Stimulated activated memory B cell treated with anti-CD40 and anti-IgM and Interleukin-4, amounts not matched to agents 10 μg/mL and 1 μg/mL and 100 μg/mL, for 72 hours (primary cell): ENCODE measurements around the gene CDK14.

ENCODE experiments used
- ATAC-seq: fragments of 150-1000 bp; cut with Tn5 transposase; 2 replicates; pipeline ENCODE4 v1.10.0; 2021
- H3K27ac Mint-ChIP-seq: one replicate; pipeline ENCODE4 v1.8.0; 2022; ENCODE audit warnings: mild to moderate bottlenecking, mixed read lengths
- H3K27me3 Mint-ChIP-seq: one replicate; pipeline ENCODE4 v1.8.0; 2022; ENCODE audit warnings: mixed read lengths
- H3K36me3 Mint-ChIP-seq: one replicate; pipeline ENCODE4 v1.8.0; 2022; ENCODE audit warnings: mixed read lengths
- H3K4me1 Mint-ChIP-seq: one replicate; pipeline ENCODE4 v1.8.0; 2022; ENCODE audit warnings: mixed read lengths
- H3K4me3 Mint-ChIP-seq: one replicate; pipeline ENCODE4 v1.8.0; 2022; ENCODE audit warnings: mild to moderate bottlenecking, moderate library complexity, mixed read lengths
- H3K9me3 Mint-ChIP-seq: one replicate; pipeline ENCODE4 v1.8.0; 2022; ENCODE audit warnings: mixed read lengths

CDK14 gene

DNA sequence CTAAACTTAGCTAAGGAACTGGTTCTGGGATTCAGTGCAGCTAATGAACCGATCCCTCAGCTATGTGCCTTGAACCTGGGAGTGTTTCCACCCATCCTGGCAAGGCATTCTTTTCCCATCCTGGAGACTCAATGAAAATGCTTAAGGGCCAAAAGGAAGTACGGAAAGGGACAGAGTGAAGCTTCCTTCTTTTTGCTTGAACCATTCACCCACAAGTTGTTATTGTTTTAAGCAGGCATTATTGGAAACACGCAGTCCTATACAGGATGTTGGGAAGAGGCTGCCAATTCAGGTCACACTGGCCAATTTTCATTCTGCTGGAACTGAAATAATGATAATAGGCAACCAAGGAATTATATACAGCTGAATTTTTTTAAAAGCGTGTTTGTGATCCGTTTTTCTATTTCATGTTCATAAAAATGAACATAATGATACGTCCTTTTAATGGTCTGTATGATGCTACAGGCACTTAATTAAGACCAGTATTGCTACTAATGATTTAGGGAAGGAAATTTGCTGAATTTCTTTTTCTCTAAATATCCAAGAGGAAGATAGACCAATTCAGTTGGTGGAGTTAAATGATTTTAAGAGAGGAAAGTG is 610.3 kb downstream of the CDK14 start:
- Mint-ChIP-seq H3K9me3 (peaks cover 4% of the 10 kb centered on the region), H3K27ac (no peak overlapping the region), H3K36me3 (peaks cover 71% of the 10 kb centered on the region), H3K27me3 (no peaks in the 10 kb centered on the region), H3K4me3 (no peak overlapping the region), H3K4me1 (no peaks in the 10 kb centered on the region)
- no peak for ATAC-seq

DNA sequence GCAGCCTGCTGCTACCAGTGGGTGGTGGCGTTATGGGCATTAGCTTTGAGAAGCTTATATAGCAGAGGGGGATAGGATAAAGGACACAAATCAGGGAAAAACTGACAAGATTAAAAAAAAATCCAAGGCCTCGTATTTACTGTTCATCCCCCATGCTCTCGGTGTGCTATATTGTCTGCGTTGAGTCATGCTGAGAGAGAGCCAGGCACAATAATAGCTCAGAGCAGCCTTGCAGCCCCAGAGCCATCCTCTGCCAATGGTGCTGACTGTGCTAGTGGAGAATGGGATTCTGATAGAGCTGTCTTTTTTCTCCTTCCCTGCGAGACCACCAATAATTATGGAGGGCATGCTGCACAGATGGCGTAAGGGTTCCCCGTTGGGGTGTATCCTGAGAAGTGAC is 616.5 kb downstream of the CDK14 start:
- H3K9me3 Mint-ChIP-seq: peaks cover 2% of the 10 kb centered on the region
- no peaks in the 10 kb centered on the region for H3K4me1 Mint-ChIP-seq
- ATAC-seq: no peak
- H3K27me3 Mint-ChIP-seq: no peaks in the 10 kb centered on the region
- no peak overlapping the region for H3K27ac Mint-ChIP-seq
- peaks cover 40% of the 10 kb centered on the region for H3K36me3 Mint-ChIP-seq
- no peak overlapping the region for H3K4me3 Mint-ChIP-seq

DNA sequence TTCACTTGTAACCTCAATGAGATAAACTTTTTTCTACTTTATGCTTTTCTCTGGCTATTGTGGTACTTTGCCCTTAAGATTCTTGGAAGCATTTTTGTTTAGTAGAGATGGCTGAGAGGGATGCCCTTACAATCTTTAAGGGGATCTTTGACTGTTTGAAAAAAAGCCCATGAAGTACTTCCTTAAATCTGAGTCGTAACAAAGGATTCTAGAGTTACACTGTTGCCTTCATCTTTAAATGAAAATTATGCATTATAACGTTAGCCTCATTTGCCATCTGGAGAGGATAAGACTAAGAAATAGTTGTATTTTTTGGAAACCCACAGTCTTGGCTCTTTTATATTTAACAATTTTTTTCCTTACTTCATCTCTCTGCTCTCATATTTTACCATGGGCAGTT is 630.3 kb downstream of the CDK14 start:
- Mint-ChIP-seq H3K27me3 (no peaks in the 10 kb centered on the region), H3K4me3 (no peak overlapping the region)

DNA sequence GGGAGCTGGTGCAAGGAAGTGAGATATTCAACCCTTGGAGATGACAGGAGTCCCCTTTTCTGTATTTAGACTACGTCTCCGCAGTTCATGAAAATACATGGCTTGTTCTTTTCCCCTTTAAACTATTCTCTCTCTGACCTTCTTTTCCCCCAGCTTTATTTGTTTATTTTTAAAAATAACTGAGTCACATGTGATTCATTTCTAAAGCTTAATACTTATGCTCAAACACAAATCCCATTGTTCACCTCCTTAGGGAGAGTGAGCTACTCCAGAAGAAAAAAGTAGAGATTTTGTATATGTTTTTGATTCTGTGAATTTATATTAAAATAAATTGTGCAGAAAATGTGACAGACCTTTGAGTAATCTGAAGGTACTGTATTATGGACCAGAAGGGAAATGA is 632.2 kb downstream of the CDK14 start:
- Mint-ChIP-seq H3K27ac (no peak overlapping the region), H3K4me1 (no peaks in the 10 kb centered on the region), H3K9me3 (no peaks in the 10 kb centered on the region), H3K27me3 (no peaks in the 10 kb centered on the region), H3K36me3 (no peaks in the 10 kb centered on the region), H3K4me3 (no peak overlapping the region)
- ATAC-seq: no peak

More for the DNA sequence above, 630.3 kb downstream of the CDK14 start:
- Mint-ChIP-seq H3K9me3 (no peaks in the 10 kb centered on the region), H3K36me3 (no peaks in the 10 kb centered on the region), H3K27ac (no peak overlapping the region), H3K4me1 (no peaks in the 10 kb centered on the region)
- ATAC-seq: no peak

DNA sequence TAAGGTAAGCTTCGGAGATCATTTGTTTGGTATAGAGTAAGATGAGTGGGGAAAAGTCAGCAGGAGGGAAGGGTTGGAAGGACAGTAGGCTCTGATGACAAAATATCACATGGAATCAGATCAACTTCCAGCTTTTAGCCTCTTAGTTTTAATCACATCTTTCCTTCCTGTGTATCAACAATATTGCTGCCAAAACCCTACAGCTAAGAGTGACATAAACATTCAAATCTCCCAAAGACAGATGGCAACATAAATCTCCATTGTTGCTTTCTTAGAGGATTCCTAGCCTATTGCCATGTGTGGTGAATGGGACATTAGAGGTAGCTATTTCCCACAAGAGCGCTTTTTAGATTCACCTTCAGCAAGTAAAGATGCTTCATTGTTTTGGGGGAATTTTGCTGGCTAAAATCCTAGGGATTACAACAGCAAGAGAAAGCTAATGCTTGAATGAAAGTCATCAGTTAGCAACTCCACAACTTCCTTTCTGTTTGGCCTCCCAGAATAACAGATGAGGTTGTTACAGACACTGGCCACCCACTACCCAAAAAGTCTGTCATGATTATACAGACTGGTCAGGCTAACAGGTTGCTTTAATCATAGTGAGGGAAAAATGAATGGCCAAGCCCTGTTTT is 632.9 kb downstream of the CDK14 start:
- H3K27ac Mint-ChIP-seq: no peak overlapping the region
- no peaks in the 10 kb centered on the region for H3K9me3 Mint-ChIP-seq

DNA sequence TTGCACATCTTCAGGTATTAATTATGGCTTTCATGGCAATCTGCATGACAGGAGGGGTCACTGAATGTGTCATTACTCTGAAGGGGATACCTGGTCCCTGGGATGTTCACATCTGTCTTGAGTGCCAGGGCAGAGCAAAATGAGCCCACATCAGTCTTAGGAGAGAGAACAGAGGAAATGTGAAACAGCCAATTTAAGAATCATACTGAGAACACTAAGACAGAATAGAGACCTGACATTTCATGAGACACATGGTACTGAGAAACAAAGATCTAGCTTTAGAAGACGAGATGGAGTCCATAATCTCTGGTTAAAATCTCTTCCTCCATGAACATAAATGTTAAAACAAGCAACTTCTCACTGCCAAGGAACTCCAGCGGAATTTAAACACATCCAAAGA is 634.0 kb downstream of the CDK14 start:
- Mint-ChIP-seq H3K4me1 (no peaks in the 10 kb centered on the region), H3K27ac (no peak overlapping the region), H3K9me3 (no peaks in the 10 kb centered on the region), H3K4me3 (no peak overlapping the region), H3K36me3 (no peaks in the 10 kb centered on the region), H3K27me3 (no peaks in the 10 kb centered on the region)
- ATAC-seq: no peak

More for the DNA sequence above, 632.9 kb downstream of the CDK14 start:
- no peak overlapping the region for H3K4me3 Mint-ChIP-seq
- ATAC-seq: no peak
- no peaks in the 10 kb centered on the region for H3K36me3 Mint-ChIP-seq
- H3K4me1 Mint-ChIP-seq: no peaks in the 10 kb centered on the region
- no peaks in the 10 kb centered on the region for H3K27me3 Mint-ChIP-seq

- no peaks in the 10 kb centered on the region for H3K36me3 Mint-ChIP-seq
- no peaks in the 10 kb centered on the region for H3K4me1 Mint-ChIP-seq
- H3K27me3 Mint-ChIP-seq: no peaks in the 10 kb centered on the region
- H3K9me3 Mint-ChIP-seq: no peaks in the 10 kb centered on the region
- no peak overlapping the region for H3K27ac Mint-ChIP-seq
- H3K4me3 Mint-ChIP-seq: no peak overlapping the region
- ATAC-seq: no peak
Observed at GRCh38 chr7:91230503-91230902, 634.4 kb downstream of the CDK14 start.

- no peaks in the 10 kb centered on the region for H3K4me1 Mint-ChIP-seq
- no peaks in the 10 kb centered on the region for H3K36me3 Mint-ChIP-seq
- ATAC-seq: no peak
- H3K27me3 Mint-ChIP-seq: no peaks in the 10 kb centered on the region
- no peaks in the 10 kb centered on the region for H3K9me3 Mint-ChIP-seq
- no peak overlapping the region for H3K4me3 Mint-ChIP-seq
- no peak overlapping the region for H3K27ac Mint-ChIP-seq
Observed at GRCh38 chr7:91233212-91233611, 637.1 kb downstream of the CDK14 start.

DNA sequence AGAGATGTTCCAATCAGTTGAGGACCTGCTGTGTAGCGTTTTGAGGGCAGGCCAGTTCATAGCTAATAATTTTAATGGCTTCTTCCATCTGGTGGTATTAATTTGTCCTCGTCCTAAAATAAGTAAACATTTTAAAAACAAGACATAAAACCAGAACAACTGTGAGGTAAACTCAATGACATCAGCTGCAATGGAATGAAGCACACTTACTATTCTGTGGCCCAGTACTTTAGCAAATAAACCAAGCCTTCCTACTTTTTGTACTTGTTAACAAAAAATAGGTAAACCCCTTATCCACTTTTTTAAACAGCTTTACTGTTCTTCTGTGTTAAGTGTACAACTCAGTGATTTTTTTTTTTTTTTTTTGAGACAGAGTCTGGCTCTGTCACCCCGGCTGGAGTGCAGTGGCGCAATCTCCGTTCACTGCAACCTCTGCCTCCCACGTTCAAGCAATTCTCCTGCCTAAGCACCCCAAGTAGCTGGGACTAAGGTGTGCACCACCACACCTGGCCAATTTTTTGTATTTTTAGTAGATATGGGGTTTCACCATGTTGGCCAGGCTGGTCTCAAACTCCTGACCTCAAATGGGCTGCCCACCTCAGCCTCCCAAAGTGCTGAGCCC is 639.2 kb downstream of the CDK14 start:
- Mint-ChIP-seq H3K4me1 (no peaks in the 10 kb centered on the region), H3K27ac (no peak overlapping the region), H3K36me3 (no peaks in the 10 kb centered on the region), H3K4me3 (no peak overlapping the region), H3K9me3 (no peaks in the 10 kb centered on the region), H3K27me3 (no peaks in the 10 kb centered on the region)
- no peak for ATAC-seq

GRCh38 chr7:91239171-91239604 is 643.1 kb downstream of the CDK14 start:
- H3K27ac Mint-ChIP-seq: no peak overlapping the region
- no peak overlapping the region for H3K4me3 Mint-ChIP-seq
- no peaks in the 10 kb centered on the region for H3K36me3 Mint-ChIP-seq
- ATAC-seq: no peak
- H3K27me3 Mint-ChIP-seq: no peaks in the 10 kb centered on the region
- H3K9me3 Mint-ChIP-seq: no peaks in the 10 kb centered on the region
- no peaks in the 10 kb centered on the region for H3K4me1 Mint-ChIP-seq

- Mint-ChIP-seq H3K4me3 (no peak overlapping the region), H3K27me3 (no peaks in the 10 kb centered on the region), H3K27ac (no peak overlapping the region), H3K4me1 (no peaks in the 10 kb centered on the region), H3K36me3 (no peaks in the 10 kb centered on the region), H3K9me3 (no peaks in the 10 kb centered on the region)
- no peak for ATAC-seq
Observed at GRCh38 chr7:91239772-91240171, 643.7 kb downstream of the CDK14 start.

DNA sequence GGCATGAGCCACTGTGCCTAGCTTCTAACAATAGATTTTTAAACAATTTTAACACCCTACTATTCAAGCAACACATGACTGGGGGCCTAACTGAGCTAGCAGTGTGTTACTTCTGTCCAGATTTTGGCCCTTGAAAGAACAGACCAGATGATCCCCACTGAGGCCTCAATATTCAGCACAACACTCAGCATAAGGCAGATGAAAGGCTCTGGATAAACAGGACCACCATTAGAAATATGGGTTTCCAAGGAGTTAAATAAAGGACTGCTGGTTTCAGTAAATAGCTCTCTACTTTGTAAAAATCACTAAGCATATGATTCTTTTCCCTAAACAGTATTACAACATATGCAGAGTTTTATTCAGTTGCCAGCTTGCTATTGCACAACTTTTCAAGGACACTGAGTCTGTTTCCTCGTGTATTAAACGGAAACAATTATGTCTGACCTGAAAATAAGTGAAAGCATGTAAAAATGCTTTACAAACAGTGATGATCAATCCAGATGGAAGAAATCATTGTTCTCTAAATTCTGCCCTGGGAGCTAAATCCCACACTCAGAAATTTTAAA is 644.3 kb downstream of the CDK14 start:
- H3K27me3 Mint-ChIP-seq: no peaks in the 10 kb centered on the region
- no peaks in the 10 kb centered on the region for H3K36me3 Mint-ChIP-seq
- no peak overlapping the region for H3K4me3 Mint-ChIP-seq
- no peaks in the 10 kb centered on the region for H3K4me1 Mint-ChIP-seq
- no peak for ATAC-seq
- no peak overlapping the region for H3K27ac Mint-ChIP-seq
- no peaks in the 10 kb centered on the region for H3K9me3 Mint-ChIP-seq

DNA sequence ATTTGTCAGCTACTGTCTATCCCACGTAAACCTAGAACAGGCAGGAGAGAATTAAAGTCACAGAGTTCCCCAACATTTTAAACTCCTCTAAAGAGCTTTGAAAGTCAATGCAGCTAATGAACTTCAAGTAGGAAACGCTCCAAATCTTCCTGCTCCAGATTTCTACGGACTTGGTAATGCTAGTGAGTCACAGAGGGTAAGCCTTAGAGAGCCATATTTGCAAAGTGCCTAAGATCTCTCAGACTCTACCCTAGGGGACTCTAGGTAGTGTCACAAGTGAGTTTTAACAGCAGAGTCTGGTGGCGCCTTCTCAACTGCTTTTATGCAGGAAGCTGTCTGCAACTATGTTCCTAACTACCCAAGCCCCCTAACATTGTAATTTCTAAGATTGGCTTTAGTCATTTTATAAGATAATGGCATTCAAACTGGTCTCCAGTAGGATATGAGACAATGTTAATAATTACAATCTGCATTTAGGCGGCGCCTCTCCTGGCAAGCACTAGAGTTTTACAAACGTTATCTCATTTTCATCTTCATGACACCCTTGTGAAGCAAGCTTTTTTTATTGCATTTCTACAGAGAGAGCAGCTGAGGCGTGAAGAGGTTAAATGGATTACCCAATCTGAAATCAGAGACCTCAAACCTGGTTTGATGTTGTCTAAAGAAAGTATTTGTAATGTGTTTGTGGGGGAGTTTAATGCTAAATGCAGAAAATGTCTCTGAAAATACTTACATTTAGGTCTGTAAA is 646.1 kb downstream of the CDK14 start:
- no peaks in the 10 kb centered on the region for H3K36me3 Mint-ChIP-seq
- no peaks in the 10 kb centered on the region for H3K4me1 Mint-ChIP-seq
- no peak overlapping the region for H3K27ac Mint-ChIP-seq
- no peaks in the 10 kb centered on the region for H3K9me3 Mint-ChIP-seq
- H3K4me3 Mint-ChIP-seq: no peak overlapping the region
- no peaks in the 10 kb centered on the region for H3K27me3 Mint-ChIP-seq
- ATAC-seq: no peak

DNA sequence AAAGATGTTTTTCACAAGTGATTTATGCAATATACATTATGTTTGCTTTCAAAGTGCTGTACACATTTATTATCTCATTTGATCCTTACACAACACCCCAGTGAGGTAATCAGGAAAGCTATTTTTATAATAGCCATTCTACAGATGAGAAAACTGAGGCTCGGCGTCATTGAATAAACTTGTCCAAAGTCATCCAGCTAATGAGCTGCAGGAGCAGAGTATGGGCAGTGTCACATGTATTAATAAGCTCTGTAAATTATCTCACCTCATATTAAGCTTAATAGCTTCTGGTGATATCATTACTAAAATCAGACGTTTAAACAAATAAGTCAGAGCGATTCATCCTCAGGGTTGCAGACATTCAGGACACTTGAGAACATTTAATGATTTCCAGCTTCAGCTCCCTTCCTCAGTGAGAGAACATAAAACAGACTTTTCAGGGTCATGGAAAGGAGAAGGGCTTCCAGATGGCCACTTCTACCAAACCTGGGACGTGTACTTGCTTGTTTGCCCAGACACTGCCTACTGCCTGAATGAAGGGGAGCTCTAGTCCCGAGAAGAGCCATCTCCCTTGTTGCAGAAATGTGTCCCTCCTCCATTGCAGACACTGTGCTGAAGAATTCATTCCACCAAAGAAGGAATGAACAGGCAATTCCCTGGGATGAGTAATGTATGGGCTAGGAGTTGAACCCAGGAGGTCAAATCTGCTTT is 647.6 kb downstream of the CDK14 start:
- ATAC-seq: no peak
- no peaks in the 10 kb centered on the region for H3K27me3 Mint-ChIP-seq
- no peaks in the 10 kb centered on the region for H3K4me1 Mint-ChIP-seq
- H3K9me3 Mint-ChIP-seq: no peaks in the 10 kb centered on the region
- no peak overlapping the region for H3K27ac Mint-ChIP-seq
- H3K36me3 Mint-ChIP-seq: no peaks in the 10 kb centered on the region
- no peak overlapping the region for H3K4me3 Mint-ChIP-seq

DNA sequence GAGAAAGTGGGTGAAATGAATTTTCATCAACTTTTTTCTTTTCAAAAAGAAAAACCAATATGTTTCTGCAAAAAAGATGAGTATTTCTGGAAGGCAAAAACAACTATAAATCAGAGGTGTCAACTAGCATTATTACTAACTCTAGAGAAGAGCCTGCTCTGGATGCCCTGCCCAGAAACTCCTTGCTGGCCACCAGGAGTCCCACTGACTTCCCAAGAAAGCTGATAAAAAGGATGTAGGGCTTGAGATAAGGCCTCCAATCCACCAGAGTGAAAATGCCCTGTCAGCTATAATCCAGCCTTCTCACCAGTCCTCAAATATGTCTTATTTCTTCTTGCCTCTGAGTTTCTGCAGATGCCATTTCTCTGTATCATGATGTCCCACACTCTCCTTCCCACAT is 651.4 kb downstream of the CDK14 start:
- no peaks in the 10 kb centered on the region for H3K9me3 Mint-ChIP-seq
- no peak overlapping the region for H3K27ac Mint-ChIP-seq
- no peaks in the 10 kb centered on the region for H3K27me3 Mint-ChIP-seq
- H3K4me3 Mint-ChIP-seq: no peak overlapping the region
- no peak for ATAC-seq
- no peaks in the 10 kb centered on the region for H3K36me3 Mint-ChIP-seq
- no peaks in the 10 kb centered on the region for H3K4me1 Mint-ChIP-seq
